ENCODE results near the gene STAC3.
A peak's percentile ranks its signal among the peaks of the same experiment; 100 is the strongest.

Gene STAC3

GRCh38 chr12:57216014-57216911 is 34.7 kb downstream of the STAC3 start, which contains the start of gene NXPH4:
Gene NXPH4 (plus strand): TSS chr12:57216794. CDS start chr12:57216970, 176 bp downstream.
- peaks cover 9% of the 10 kb centered on the region; the same call in 1 of the 2 replicates for H3K79me2 ChIP-seq (ENCODE audit: insufficient read depth, low read length)
- H3K27ac ChIP-seq (ENCODE audit: low read depth, low read length), result peak within 1 kb of the TSS; percentile 40
- no peaks in the 10 kb centered on the region for H4K20me1 ChIP-seq (ENCODE audit: low read depth, low read length)
- H3K27me3 ChIP-seq (ENCODE audit: low read length), result no peaks in the 10 kb centered on the region
- no peak for TF ChIP-seq CTCF (IDR thresholded peaks at IDR 0.05; ENCODE audit: insufficient read depth, low read length, poor library complexity, severe bottlenecking)
- no peak for TF ChIP-seq EZH2phosphoT487 (conservative IDR thresholded peaks at IDR 0.05; ENCODE audit: low read length)
- H3K4me3 ChIP-seq (ENCODE audit: insufficient read depth, low read length, poor library complexity, severe bottlenecking), result peak within 1 kb of the TSS; percentile 76
- H3K9me3 ChIP-seq (ENCODE audit: insufficient read depth, low read length), result no peaks in the 10 kb centered on the region
- H3K4me2 ChIP-seq (ENCODE audit: low read depth, low read length, poor library complexity, severe bottlenecking), result peak within 1 kb of the TSS; percentile 72
- peaks cover 9% of the 10 kb centered on the region for H3F3A ChIP-seq (ENCODE audit: insufficient read depth)
- peak within 1 kb of the TSS; percentile 90 for H3K9ac ChIP-seq (ENCODE audit: low read length)
- H3K9me2 ChIP-seq (replicated peaks; ENCODE audit: insufficient read depth, low read length), result no peaks in the 10 kb centered on the region
- peak within 1 kb of the TSS; percentile 52 for H2AFZ ChIP-seq (ENCODE audit: low read depth, low read length, severe bottlenecking)
- H3K36me3 ChIP-seq (ENCODE audit: low read length), result no peaks in the 10 kb centered on the region

- Histone ChIP-seq H3K9ac (ENCODE audit: low read length) (peak overlapping the region; percentile 7; the same call in 1 of the 2 replicates), H2AFZ (ENCODE audit: low read depth, low read length, severe bottlenecking) (no peak overlapping the region), H3K36me3 (ENCODE audit: low read length) (no peaks in the 10 kb centered on the region), H3K9me3 (ENCODE audit: insufficient read depth, low read length) (no peaks in the 10 kb centered on the region), H3F3A (ENCODE audit: insufficient read depth) (peaks cover 9% of the 10 kb centered on the region), H4K20me1 (ENCODE audit: low read depth, low read length) (no peaks in the 10 kb centered on the region), H3K79me2 (ENCODE audit: insufficient read depth, low read length) (peaks cover 9% of the 10 kb centered on the region; the same call in 1 of the 2 replicates), H3K4me2 (ENCODE audit: low read depth, low read length, poor library complexity, severe bottlenecking) (peak overlapping the region; percentile 53), H3K27ac (ENCODE audit: low read depth, low read length) (no peak overlapping the region; the same call in 1 of the 2 replicates), H3K27me3 (ENCODE audit: low read length) (no peaks in the 10 kb centered on the region), H3K4me3 (ENCODE audit: insufficient read depth, low read length, poor library complexity, severe bottlenecking) (no peak overlapping the region), H3K9me2 (replicated peaks; ENCODE audit: insufficient read depth, low read length) (no peaks in the 10 kb centered on the region)
- TF ChIP-seq CTCF (IDR thresholded peaks at IDR 0.05; ENCODE audit: insufficient read depth, low read length, poor library complexity, severe bottlenecking) (no peak), EZH2phosphoT487 (conservative IDR thresholded peaks at IDR 0.05; ENCODE audit: low read length) (no peak)
These were observed 35.3 kb downstream of the STAC3 start for GRCh38 chr12:57215668-57216013.

GRCh38 chr12:57215065-57215464 is 35.9 kb downstream of the STAC3 start:
- Histone ChIP-seq H3K4me3 (ENCODE audit: insufficient read depth, low read length, poor library complexity, severe bottlenecking) (no peak overlapping the region), H3K27me3 (ENCODE audit: low read length) (no peaks in the 10 kb centered on the region), H3F3A (ENCODE audit: insufficient read depth) (peaks cover 9% of the 10 kb centered on the region)

More at GRCh38 chr12:57215065-57215464, 35.9 kb downstream of the STAC3 start:
- Histone ChIP-seq H3K9me3 (ENCODE audit: insufficient read depth, low read length) (no peaks in the 10 kb centered on the region), H3K9me2 (replicated peaks; ENCODE audit: insufficient read depth, low read length) (no peaks in the 10 kb centered on the region), H4K20me1 (ENCODE audit: low read depth, low read length) (no peaks in the 10 kb centered on the region), H3K27ac (ENCODE audit: low read depth, low read length) (no peak overlapping the region), H3K4me2 (ENCODE audit: low read depth, low read length, poor library complexity, severe bottlenecking) (no peak overlapping the region), H3K79me2 (ENCODE audit: insufficient read depth, low read length) (peaks cover 9% of the 10 kb centered on the region; the same call in 1 of the 2 replicates), H3K9ac (ENCODE audit: low read length) (no peak overlapping the region), H3K36me3 (ENCODE audit: low read length) (no peaks in the 10 kb centered on the region), H2AFZ (ENCODE audit: low read depth, low read length, severe bottlenecking) (no peak overlapping the region)
- TF ChIP-seq CTCF (IDR thresholded peaks at IDR 0.05; ENCODE audit: insufficient read depth, low read length, poor library complexity, severe bottlenecking) (no peak), EZH2phosphoT487 (conservative IDR thresholded peaks at IDR 0.05; ENCODE audit: low read length) (no peak)

Data from SU-DHL-6 (cell line).